M059J (cell line): ENCODE results near the gene DLGAP1. TPM values are rescaled to one million over a fixed set of nuclear protein-coding genes. Genes with fewer than 3 reads are reported as not detected.
"Not testable (repeated sequence)": the region's sequence is repeated elsewhere in the genome, so short reads cannot be mapped to it uniquely, and the experiment has no call there.

Experiments
- DNase-seq: peaks from one replicate; pipeline ENCODE4 v3.0.0-alpha.2; 2012; ENCODE audit warnings: low read depth
- total RNA-seq: library from RNA; depleted of rRNA; stranded (reverse); fragments of >200 nt; shearing (Covaris generic); gene quantifications from 2 replicates; pipeline ENCODE4 v1.2.3, GENCODE V29; 2014

Gene DLGAP1
- total RNA-seq, 1 experiment from 2014 or later: not detected

- not testable (repeated sequence) for DNase-seq
Observed at GRCh38 chr18:4287340-4287739, 167.8 kb downstream of the DLGAP1 start.

GRCh38 chr18:4286256-4286655 is 168.9 kb downstream of the DLGAP1 start:
- DNase-seq: no peak

- no peak for DNase-seq
Observed at GRCh38 chr18:4285525-4285924, 169.6 kb downstream of the DLGAP1 start.

GRCh38 chr18:4284528-4284927 is 170.6 kb downstream of the DLGAP1 start:
- no peak for DNase-seq

- DNase-seq: no peak
Observed at GRCh38 chr18:4283746-4284291, 171.3 kb downstream of the DLGAP1 start.

GRCh38 chr18:4282954-4283353 is 172.2 kb downstream of the DLGAP1 start:
- DNase-seq: no peak

- DNase-seq: no peak
Observed at GRCh38 chr18:4276953-4277585, 178.0 kb downstream of the DLGAP1 start.

GRCh38 chr18:4271952-4272351 is 183.2 kb downstream of the DLGAP1 start:
- no peak for DNase-seq

GRCh38 chr18:4270988-4271387 is 184.1 kb downstream of the DLGAP1 start:
- DNase-seq: no peak

- DNase-seq: no peak
Observed at GRCh38 chr18:4270016-4270415, 185.1 kb downstream of the DLGAP1 start.

GRCh38 chr18:4267641-4268040 is 187.5 kb downstream of the DLGAP1 start:
- DNase-seq: no peak

GRCh38 chr18:4264347-4264791 is 190.7 kb downstream of the DLGAP1 start:
- no peak for DNase-seq

GRCh38 chr18:4260107-4260506 is 195.0 kb downstream of the DLGAP1 start:
- no peak for DNase-seq

- DNase-seq: no peak
Observed at GRCh38 chr18:4256766-4257417, 198.2 kb downstream of the DLGAP1 start.

- DNase-seq: no peak
Observed at GRCh38 chr18:4254840-4255239, 200.3 kb downstream of the DLGAP1 start.

- no peak for DNase-seq
Observed at GRCh38 chr18:4252829-4253228, 202.3 kb downstream of the DLGAP1 start.

- DNase-seq: no peak
Observed at GRCh38 chr18:4251873-4252272, 203.2 kb downstream of the DLGAP1 start.

- DNase-seq: no peak
Observed at GRCh38 chr18:4251206-4251605, 203.9 kb downstream of the DLGAP1 start.

GRCh38 chr18:4250141-4250540 is 205.0 kb downstream of the DLGAP1 start:
- no peak for DNase-seq

- DNase-seq: no peak
Observed at GRCh38 chr18:4248686-4249085, 206.4 kb downstream of the DLGAP1 start.

- no peak for DNase-seq
Observed at GRCh38 chr18:4246374-4246773, 208.7 kb downstream of the DLGAP1 start.

GRCh38 chr18:4245456-4245855 is 209.7 kb downstream of the DLGAP1 start:
- DNase-seq: no peak

GRCh38 chr18:4242431-4243161 is 212.5 kb downstream of the DLGAP1 start:
- DNase-seq: no peak
